ENCODE measurements around the gene ILRUN. TPM values are rescaled to one million over a fixed set of nuclear protein-coding genes. Genes with fewer than 3 reads are reported as not detected.

Gene ILRUN
- total and polyA plus RNA-seq, 9 of the 15 experiments (the other 6 are each of a cell fraction or from before 2014, with no cell fraction given) = 24.9 to 78.9 (median 53.4) TPM

DNA sequence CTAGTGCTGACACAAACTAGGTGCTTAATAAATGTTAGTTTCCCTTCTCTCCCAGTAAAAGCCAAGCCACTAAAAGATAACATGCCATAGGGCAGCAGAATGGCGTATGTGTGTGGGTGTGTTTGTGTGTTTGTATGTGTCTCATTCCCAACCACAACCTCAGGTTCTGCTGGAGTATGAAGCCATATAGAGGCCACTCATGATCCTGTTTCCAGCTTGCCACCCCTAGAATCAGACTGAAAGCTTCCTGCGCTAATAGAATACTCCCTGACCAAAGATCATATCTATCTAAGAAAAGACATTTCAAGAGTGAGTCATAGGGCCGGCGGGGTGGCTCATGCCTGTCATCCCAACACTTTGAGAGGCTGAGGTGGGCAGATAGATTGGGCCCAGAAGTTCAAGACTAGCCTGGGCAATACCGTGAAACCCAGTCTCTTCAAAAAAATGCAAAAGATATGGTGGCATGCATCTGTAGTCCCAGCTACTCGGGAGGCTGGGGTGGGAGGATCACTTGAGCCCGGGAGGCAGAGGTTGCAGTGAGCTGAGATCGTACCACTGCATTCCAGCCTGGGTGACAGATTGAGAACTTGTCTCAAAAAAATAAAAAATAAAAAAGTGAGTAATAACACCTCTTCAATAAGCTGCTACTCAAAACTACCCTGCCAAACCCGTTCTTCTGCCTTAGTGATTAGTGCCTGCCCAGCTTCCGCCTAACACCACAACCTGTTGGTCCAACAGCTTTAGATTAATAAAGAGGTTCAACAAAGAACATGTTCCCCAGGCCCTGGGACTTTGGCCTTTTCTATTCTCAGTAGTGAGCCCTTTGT is 48.9 kb upstream of the ILRUN start (continued):
- TF ChIP-seq SIN3A (IDR thresholded peaks at IDR 0.05; ENCODE audit: borderline replicate concordance in 2 of 2, control insufficient read depth in 1 of 2, low read depth in 2 of 2, low read length in 2 of 2) (no peak), HDAC2 (IDR thresholded peaks at IDR 0.05) (peak; percentile 78; the same call in 1 of the 2 replicates), HDAC8 (tag; IDR thresholded peaks at IDR 0.05) (peak; percentile 38; the same call in 1 of the 2 replicates), ZNF282 (CRISPR knock-in tag; IDR thresholded peaks at IDR 0.05) (no peak), HMG20A (CRISPR knock-in tag; conservative IDR thresholded peaks at IDR 0.05) (no peak), ETS2 (tag; IDR thresholded peaks at IDR 0.05; ENCODE audit: borderline replicate concordance, poor library complexity, severe bottlenecking) (no peak), TARDBP (IDR thresholded peaks at IDR 0.05) (peak; percentile 72; the same call in 1 of the 2 replicates), ZSCAN29 (IDR thresholded peaks at IDR 0.05) (no peak), MAFG (tag; conservative IDR thresholded peaks at IDR 0.05) (no peak), ZNF586 (CRISPR knock-in tag; conservative IDR thresholded peaks at IDR 0.05) (no peak), SNIP1 (IDR thresholded peaks at IDR 0.05; ENCODE audit: low read depth) (no peak), SRF (CRISPR knock-in tag; IDR thresholded peaks at IDR 0.05) (peak in 1 of 2 experiments; percentile 58; a peak in 1 of 4 replicates), ETV1 (tag; conservative IDR thresholded peaks at IDR 0.05; ENCODE audit: low read depth) (no peak)
- TF ChIP-seq, protein P1, sequence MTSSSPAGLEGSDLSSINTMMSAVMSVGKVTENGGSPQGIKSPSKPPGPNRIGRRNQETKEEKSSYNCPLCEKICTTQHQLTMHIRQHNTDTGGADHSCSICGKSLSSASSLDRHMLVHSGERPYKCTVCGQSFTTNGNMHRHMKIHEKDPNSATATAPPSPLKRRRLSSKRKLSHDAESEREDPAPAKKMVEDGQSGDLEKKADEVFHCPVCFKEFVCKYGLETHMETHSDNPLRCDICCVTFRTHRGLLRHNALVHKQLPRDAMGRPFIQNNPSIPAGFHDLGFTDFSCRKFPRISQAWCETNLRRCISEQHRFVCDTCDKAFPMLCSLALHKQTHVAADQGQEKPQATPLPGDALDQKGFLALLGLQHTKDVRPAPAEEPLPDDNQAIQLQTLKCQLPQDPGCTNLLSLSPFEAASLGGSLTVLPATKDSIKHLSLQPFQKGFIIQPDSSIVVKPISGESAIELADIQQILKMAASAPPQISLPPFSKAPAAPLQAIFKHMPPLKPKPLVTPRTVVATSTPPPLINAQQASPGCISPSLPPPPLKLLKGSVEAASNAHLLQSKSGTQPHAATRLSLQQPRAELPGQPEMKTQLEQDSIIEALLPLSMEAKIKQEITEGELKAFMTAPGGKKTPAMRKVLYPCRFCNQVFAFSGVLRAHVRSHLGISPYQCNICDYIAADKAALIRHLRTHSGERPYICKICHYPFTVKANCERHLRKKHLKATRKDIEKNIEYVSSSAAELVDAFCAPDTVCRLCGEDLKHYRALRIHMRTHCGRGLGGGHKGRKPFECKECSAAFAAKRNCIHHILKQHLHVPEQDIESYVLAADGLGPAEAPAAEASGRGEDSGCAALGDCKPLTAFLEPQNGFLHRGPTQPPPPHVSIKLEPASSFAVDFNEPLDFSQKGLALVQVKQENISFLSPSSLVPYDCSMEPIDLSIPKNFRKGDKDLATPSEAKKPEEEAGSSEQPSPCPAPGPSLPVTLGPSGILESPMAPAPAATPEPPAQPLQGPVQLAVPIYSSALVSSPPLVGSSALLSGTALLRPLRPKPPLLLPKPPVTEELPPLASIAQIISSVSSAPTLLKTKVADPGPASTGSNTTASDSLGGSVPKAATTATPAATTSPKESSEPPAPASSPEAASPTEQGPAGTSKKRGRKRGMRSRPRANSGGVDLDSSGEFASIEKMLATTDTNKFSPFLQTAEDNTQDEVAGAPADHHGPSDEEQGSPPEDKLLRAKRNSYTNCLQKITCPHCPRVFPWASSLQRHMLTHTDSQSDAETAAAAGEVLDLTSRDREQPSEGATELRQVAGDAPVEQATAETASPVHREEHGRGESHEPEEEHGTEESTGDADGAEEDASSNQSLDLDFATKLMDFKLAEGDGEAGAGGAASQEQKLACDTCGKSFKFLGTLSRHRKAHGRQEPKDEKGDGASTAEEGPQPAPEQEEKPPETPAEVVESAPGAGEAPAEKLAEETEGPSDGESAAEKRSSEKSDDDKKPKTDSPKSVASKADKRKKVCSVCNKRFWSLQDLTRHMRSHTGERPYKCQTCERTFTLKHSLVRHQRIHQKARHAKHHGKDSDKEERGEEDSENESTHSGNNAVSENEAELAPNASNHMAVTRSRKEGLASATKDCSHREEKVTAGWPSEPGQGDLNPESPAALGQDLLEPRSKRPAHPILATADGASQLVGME (CRISPR knock-in tag; IDR thresholded peaks at IDR 0.05) = no peak
- TF ChIP-seq, protein P2, sequence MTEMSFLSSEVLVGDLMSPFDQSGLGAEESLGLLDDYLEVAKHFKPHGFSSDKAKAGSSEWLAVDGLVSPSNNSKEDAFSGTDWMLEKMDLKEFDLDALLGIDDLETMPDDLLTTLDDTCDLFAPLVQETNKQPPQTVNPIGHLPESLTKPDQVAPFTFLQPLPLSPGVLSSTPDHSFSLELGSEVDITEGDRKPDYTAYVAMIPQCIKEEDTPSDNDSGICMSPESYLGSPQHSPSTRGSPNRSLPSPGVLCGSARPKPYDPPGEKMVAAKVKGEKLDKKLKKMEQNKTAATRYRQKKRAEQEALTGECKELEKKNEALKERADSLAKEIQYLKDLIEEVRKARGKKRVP (CRISPR knock-in tag; IDR thresholded peaks at IDR 0.05) = no peak
- TF ChIP-seq, protein P3, sequence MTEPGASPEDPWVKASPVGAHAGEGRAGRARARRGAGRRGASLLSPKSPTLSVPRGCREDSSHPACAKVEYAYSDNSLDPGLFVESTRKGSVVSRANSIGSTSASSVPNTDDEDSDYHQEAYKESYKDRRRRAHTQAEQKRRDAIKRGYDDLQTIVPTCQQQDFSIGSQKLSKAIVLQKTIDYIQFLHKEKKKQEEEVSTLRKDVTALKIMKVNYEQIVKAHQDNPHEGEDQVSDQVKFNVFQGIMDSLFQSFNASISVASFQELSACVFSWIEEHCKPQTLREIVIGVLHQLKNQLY (CRISPR knock-in tag; conservative IDR thresholded peaks at IDR 0.05) = no peak
- TF ChIP-seq, protein P4, sequence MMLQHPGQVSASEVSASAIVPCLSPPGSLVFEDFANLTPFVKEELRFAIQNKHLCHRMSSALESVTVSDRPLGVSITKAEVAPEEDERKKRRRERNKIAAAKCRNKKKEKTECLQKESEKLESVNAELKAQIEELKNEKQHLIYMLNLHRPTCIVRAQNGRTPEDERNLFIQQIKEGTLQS (IDR thresholded peaks at IDR 0.05) = peak; percentile 98
- TF ChIP-seq, protein P4 (CRISPR knock-in tag; conservative IDR thresholded peaks at IDR 0.05) = peak; percentile 90

Measured in K562 (cell line).